Thymus (tissue), 11 donors: ENCODE data around the gene RHOA. TPM values are rescaled to one million over a fixed set of nuclear protein-coding genes. Genes with fewer than 3 reads are reported as not detected.
A peak's percentile ranks its signal among the peaks of the same experiment; 100 is the strongest.
"Not testable (repeated sequence)": the region's sequence is repeated elsewhere in the genome, so short reads cannot be mapped to it uniquely, and the experiment has no call there.

ENCODE experiments used
- DNase-seq, 9 donors: peaks; one replicate each; pipeline ENCODE4 v3.0.0-alpha.2; 2013; ENCODE audit warnings: low spot score in 9 of 9, low read depth in 6 of 9, missing footprints in 1 of 9
- H3K27ac ChIP-seq, 2 donors: one replicate each; pipeline ENCODE4 v1.5.1; 2013; ENCODE audit warnings: control low read depth in 1 of 2, low read depth in 1 of 2, low read length in 1 of 2, mild to moderate bottlenecking in 1 of 2, moderate library complexity in 1 of 2
- H3K27me3 ChIP-seq, 2 donors: one replicate each; pipeline ENCODE4 v1.5.1; 2013; ENCODE audit warnings: low read length in 1 of 2; ENCODE audit not compliant: control insufficient read depth in 2 of 2, insufficient read depth in 1 of 2
- H3K36me3 ChIP-seq, 2 donors: one replicate each; pipeline ENCODE4 v1.5.1; 2013; ENCODE audit warnings: low read length in 1 of 2, mild to moderate bottlenecking in 1 of 2, moderate library complexity in 1 of 2; ENCODE audit not compliant: control insufficient read depth in 2 of 2, insufficient read depth in 2 of 2
- H3K4me1 ChIP-seq, 2 donors: one replicate each; pipeline ENCODE4 v1.5.1; 2013; ENCODE audit warnings: low read length in 2 of 2; ENCODE audit not compliant: control insufficient read depth in 2 of 2, insufficient read depth in 2 of 2
- H3K4me3 ChIP-seq, 2 donors: one replicate each; pipeline ENCODE4 v1.5.1; 2013; ENCODE audit warnings: low read length in 2 of 2, control low read depth in 1 of 2, mild to moderate bottlenecking in 1 of 2
- H3K9me3 ChIP-seq, 2 donors: one replicate each; pipeline ENCODE4 v1.5.1; 2013; ENCODE audit warnings: low read length in 1 of 2, mild to moderate bottlenecking in 1 of 2; ENCODE audit not compliant: control insufficient read depth in 2 of 2, insufficient read depth in 1 of 2
- WGBS: extraction: QIAGEN DNeasy Blood & Tissue Kit; methylation state at CpG from one replicate; pipeline ENCODE4 v1.1.7; 2013; 5-methylcytosine and 5-hydroxymethylcytosine counted together
- polyA plus RNA-seq: library from polyadenylated mRNA; stranded (reverse); fragments of 200-250 nt; gene quantifications from one replicate; pipeline ENCODE4 v1.2.3, GENCODE V29; 2013
- total RNA-seq: library from RNA; stranded (reverse); fragments of 120-200 nt; gene quantifications from one replicate; pipeline ENCODE4 v1.2.4, GENCODE V29; 2013
- donor health status: healthy.

The RHOA gene
- total and polyA plus RNA-seq, 2 donors, result 202 to 368 TPM

- Histone ChIP-seq H3K27me3 (no peaks in the 10 kb centered on the region), H3K4me1 (peaks cover 12 to 15% of the 10 kb centered on the region in 2 donors), H3K36me3 (peaks cover 14 to 25% of the 10 kb centered on the region in 2 donors), H3K27ac (no peak overlapping the region), H3K9me3 (no peaks in the 10 kb centered on the region), H3K4me3 (no peak overlapping the region)
- no peak for DNase-seq
- 88% methylated on average over 17 of the region's 17 CpGs for WGBS
Observed at GRCh38 chr3:49406571-49407565, 4.9 kb downstream of the RHOA start.

DNA sequence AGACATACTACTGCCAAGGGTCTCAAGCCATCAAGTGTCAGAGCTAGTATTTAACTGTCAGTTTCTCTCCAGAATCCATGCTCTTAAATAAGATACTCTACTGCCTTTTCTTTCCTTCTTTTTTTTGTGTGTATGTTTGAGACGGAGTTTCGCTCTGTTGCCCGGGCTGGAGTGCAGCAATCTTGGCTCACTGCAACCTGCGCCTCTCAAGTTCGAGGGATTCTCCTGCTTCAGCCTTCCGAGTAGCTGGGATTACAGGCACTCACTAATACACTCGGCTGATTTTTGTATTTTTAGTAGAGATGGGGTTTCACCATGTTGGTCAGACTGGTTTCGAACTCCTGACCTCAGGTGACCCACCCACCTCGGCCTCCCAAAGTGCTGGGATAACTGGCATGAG lies 6.2 kb downstream of the RHOA start:
- not testable (repeated sequence) for H3K27me3 ChIP-seq, H3K9me3 ChIP-seq, DNase-seq, H3K4me3 ChIP-seq
- peak overlapping the region; percentile 24 to 31 for H3K27ac ChIP-seq
- H3K36me3 ChIP-seq, result peaks cover 18 to 33% of the 10 kb centered on the region in 2 donors
- 91% methylated on average over 9 of the region's 9 CpGs for WGBS
- peaks cover 13 to 15% of the 10 kb centered on the region in 2 donors for H3K4me1 ChIP-seq

GRCh38 chr3:49403891-49404290 lies 7.9 kb downstream of the RHOA start:
- no peak overlapping the region for H3K4me3 ChIP-seq
- peaks cover 0 to 5% of the 10 kb centered on the region in 2 donors for H3K4me1 ChIP-seq
- H3K27me3 ChIP-seq, result no peaks in the 10 kb centered on the region
- H3K9me3 ChIP-seq, result no peaks in the 10 kb centered on the region
- 96% methylated on average over 5 of the region's 5 CpGs for WGBS
- no peak overlapping the region for H3K27ac ChIP-seq
- DNase-seq, result no peak
- peaks cover 21 to 33% of the 10 kb centered on the region in 2 donors for H3K36me3 ChIP-seq

GRCh38 chr3:49401766-49402165 lies 10.0 kb downstream of the RHOA start:
- Histone ChIP-seq H3K9me3 (no peaks in the 10 kb centered on the region), H3K4me3 (no peak overlapping the region), H3K36me3 (peaks cover 27 to 42% of the 10 kb centered on the region in 2 donors), H3K27me3 (no peaks in the 10 kb centered on the region), H3K4me1 (peaks cover 0 to 5% of the 10 kb centered on the region in 2 donors), H3K27ac (no peak overlapping the region)
- WGBS, result 98% methylated on average over 2 of the region's 2 CpGs
- no peak for DNase-seq

GRCh38 chr3:49399461-49399860 lies 12.3 kb downstream of the RHOA start:
- no peak overlapping the region for H3K27ac ChIP-seq

DNA sequence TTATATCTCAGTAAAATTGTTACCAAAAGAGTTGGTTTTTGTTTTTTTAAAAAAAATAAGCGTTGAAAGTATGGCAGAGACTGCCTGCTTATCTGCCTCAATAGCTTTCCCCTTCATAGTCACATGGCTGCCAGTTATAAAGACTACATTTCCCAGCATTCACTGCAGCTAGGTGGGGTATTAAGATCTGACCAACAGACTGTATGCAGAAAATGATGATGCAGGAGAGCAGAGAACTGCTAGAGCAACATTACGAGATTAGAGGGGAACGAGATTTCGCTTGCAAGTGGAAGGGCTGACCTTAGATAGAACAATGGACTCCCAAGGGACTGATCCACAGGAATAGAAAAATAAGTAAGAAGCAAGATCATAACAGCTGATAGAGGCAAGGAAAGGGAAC lies 14.3 kb downstream of the RHOA start:
- H3K27me3 ChIP-seq, result no peaks in the 10 kb centered on the region
- 93% methylated on average over 4 of the region's 4 CpGs for WGBS
- peaks cover 40 to 47% of the 10 kb centered on the region in 2 donors for H3K36me3 ChIP-seq
- H3K4me1 ChIP-seq, result peaks cover 0 to 5% of the 10 kb centered on the region in 2 donors
- no peak overlapping the region for H3K4me3 ChIP-seq
- no peaks in the 10 kb centered on the region for H3K9me3 ChIP-seq
- peak in 1 of 9 donors; percentile 24 for DNase-seq
- H3K27ac ChIP-seq, result no peak overlapping the region

More at GRCh38 chr3:49399461-49399860, 12.3 kb downstream of the RHOA start:
- 98% methylated on average over 3 of the region's 3 CpGs for WGBS
- peaks cover 0 to 5% of the 10 kb centered on the region in 2 donors for H3K4me1 ChIP-seq
- no peaks in the 10 kb centered on the region for H3K27me3 ChIP-seq
- H3K9me3 ChIP-seq, result no peaks in the 10 kb centered on the region
- H3K4me3 ChIP-seq, result no peak overlapping the region
- DNase-seq, result no peak
- peaks cover 38 to 53% of the 10 kb centered on the region in 2 donors for H3K36me3 ChIP-seq

DNA sequence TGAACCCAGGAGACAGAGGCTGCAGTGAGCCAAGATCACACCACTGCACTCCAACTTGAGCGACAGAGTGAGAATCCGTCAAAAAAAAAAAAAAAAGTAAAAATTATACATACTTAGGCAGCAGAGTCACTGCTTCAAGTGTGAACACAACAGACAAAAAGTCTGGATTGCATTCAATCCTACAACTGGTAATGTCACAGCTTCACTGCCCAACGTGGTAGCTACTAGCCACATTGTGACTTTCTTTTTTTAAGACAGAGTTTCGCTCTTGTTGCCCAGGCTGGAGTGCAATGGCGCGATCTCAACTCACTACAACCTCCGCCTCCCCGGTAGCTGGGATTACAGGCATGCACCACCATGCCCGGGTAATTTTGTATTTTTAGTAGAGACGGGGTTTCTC lies 20.5 kb downstream of the RHOA start:
- H3K4me3 ChIP-seq, H3K4me1 ChIP-seq, H3K9me3 ChIP-seq, DNase-seq, H3K27me3 ChIP-seq, H3K27ac ChIP-seq: not testable (repeated sequence)
- 98% methylated on average over 10 of the region's 10 CpGs for WGBS
- H3K36me3 ChIP-seq, result peaks cover 32 to 33% of the 10 kb centered on the region in 2 donors

DNA sequence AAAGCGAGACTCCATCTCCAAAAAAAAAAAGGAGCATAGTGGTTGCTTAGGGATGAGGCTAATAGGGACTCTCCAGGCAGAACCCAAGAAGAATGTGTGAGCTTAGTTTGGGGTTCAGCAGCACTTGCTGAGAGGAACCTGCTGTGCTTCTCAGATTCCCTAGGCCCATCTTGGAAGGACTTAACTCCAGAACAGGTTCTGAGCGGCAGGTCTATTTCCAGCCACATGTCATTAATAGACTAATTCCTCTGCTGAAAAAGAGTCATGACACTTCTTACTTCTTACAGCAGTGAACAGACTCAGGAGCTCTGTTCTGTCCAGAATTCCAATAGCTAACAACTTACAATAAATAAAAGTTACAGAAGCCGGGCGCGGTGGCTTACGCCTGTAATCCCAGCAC lies 22.5 kb downstream of the RHOA start:
- DNase-seq, result no peak
- peaks cover 3% of the 10 kb centered on the region in 2 donors for H3K4me1 ChIP-seq
- H3K36me3 ChIP-seq, result peaks cover 17 to 18% of the 10 kb centered on the region in 2 donors
- H3K9me3 ChIP-seq, result no peaks in the 10 kb centered on the region
- no peak overlapping the region for H3K27ac ChIP-seq
- H3K27me3 ChIP-seq, result no peaks in the 10 kb centered on the region
- no peak overlapping the region for H3K4me3 ChIP-seq
- 96% methylated on average over 6 of the region's 6 CpGs for WGBS

DNA sequence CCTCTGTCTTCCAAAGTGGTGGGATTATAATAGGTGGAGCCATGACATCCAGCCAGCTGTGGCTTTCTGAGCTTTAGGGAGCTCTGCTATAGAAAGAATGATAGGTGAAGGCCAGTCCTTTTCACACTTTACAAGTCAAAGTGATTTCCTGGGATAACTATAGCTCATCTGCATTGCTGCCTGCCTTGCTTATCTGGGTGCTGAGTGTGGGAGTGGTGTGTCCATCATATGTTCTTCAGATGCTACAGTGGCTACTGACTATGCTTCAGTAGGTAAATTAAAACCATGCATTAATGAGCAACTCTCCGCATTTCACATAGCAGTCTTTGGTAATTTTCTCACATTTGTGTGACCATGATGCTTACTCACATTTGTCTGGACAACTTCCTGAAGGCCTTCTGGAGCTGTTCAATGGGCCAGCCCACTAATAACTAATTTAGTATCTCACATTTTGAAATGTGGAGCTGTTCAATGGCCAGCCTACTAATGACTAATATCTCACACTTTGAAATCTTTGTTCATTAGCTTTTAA lies 23.4 kb downstream of the RHOA start:
- Histone ChIP-seq H3K27ac (no peak overlapping the region), H3K4me3 (no peak overlapping the region), H3K27me3 (no peaks in the 10 kb centered on the region), H3K36me3 (peaks cover 13 to 16% of the 10 kb centered on the region in 2 donors), H3K9me3 (no peaks in the 10 kb centered on the region), H3K4me1 (peaks cover 3% of the 10 kb centered on the region in 2 donors)
- DNase-seq, result no peak
- WGBS, result 96% methylated on average over 1 of the region's 1 CpG
